Colonic mucosa (tissue), 4 donors: ENCODE data around the gene RTCB. TPM values are rescaled to one million over a fixed set of nuclear protein-coding genes. Genes with fewer than 3 reads are reported as not detected.

Experiments
- DNase-seq: peaks from one replicate; pipeline ENCODE4 v3.0.0-alpha.2; 2020
- H3K27ac ChIP-seq: fragments of 200-600 bp; one replicate; pipeline ENCODE4 v1.8.0; 2021
- H3K27me3 ChIP-seq: fragments of 200-600 bp; one replicate; pipeline ENCODE4 v1.8.0; 2021
- H3K36me3 ChIP-seq: fragments of 200-600 bp; one replicate; pipeline ENCODE4 v1.8.0; 2021
- H3K4me1 ChIP-seq: fragments of 200-600 bp; one replicate; pipeline ENCODE4 v1.8.0; 2021; ENCODE audit warnings: mild to moderate bottlenecking
- H3K4me3 ChIP-seq: fragments of 200-600 bp; one replicate; pipeline ENCODE4 v1.8.0; 2021
- H3K9ac ChIP-seq, 2 donors: one replicate each; pipeline ENCODE4 v1.7.0; 2013; ENCODE audit warnings: control low read depth in 2 of 2, low read depth in 2 of 2, low read length in 2 of 2
- H3K9me3 ChIP-seq: fragments of 200-600 bp; one replicate; pipeline ENCODE4 v1.8.0; 2021
- intact Hi-C: fragments of 100-400 bp; cut with DNase I; formaldehyde crosslinking; loops from one replicate; pipeline ENCODE4 v1.14.1; 2022
- total RNA-seq, 2 donors: library from RNA; stranded (reverse); fragmentation: NEBNext Ultra II Directional in 1 of 2; extraction: Animal tissue kit (Norgen Biotek cat#: 25700) in 1 of 2; gene quantifications; one replicate each; pipeline ENCODE4 v1.2.1, GENCODE V29; 2021
- TF ChIP-seq, protein P1 (sequence below): fragments of 200-600 bp; IDR thresholded peaks from one replicate; pipeline ENCODE4 v1.8.0; 2022; ENCODE audit warnings: antibody characterized with exemption, mild to moderate bottlenecking
- donor health status: healthy.
- donor health status: DM: no; HTN: no; CAD: no.
- donor health status: DM: no; HTN: no; CAD: no.

RTCB gene
- total RNA-seq, 2 donors from 2014 or later = 96.6 to 120 TPM

DNA sequence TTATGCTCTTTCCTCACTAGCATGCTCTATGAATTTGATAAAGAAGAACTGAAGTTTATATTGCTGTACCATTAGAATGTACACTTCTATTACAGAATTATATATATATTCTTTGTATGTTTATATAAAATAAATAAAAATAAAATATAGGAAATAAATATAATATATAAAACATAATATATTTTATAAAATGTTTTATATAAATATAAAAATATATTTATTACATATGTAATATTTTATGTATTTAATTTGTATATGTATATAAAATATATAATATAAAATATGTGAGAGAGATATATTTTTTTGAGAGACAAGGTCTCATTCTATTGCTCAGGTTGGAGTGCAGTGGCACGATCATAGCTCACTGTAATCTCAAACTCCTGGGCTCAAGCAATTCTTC lies 18.3 kb upstream of the RTCB start:
- no peaks in the 10 kb centered on the region for H3K27me3 ChIP-seq
- no peak overlapping the region for H3K9ac ChIP-seq
- TF ChIP-seq, protein P1, sequence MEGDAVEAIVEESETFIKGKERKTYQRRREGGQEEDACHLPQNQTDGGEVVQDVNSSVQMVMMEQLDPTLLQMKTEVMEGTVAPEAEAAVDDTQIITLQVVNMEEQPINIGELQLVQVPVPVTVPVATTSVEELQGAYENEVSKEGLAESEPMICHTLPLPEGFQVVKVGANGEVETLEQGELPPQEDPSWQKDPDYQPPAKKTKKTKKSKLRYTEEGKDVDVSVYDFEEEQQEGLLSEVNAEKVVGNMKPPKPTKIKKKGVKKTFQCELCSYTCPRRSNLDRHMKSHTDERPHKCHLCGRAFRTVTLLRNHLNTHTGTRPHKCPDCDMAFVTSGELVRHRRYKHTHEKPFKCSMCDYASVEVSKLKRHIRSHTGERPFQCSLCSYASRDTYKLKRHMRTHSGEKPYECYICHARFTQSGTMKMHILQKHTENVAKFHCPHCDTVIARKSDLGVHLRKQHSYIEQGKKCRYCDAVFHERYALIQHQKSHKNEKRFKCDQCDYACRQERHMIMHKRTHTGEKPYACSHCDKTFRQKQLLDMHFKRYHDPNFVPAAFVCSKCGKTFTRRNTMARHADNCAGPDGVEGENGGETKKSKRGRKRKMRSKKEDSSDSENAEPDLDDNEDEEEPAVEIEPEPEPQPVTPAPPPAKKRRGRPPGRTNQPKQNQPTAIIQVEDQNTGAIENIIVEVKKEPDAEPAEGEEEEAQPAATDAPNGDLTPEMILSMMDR = no peak
- H3K27ac ChIP-seq = no peak overlapping the region
- intact Hi-C loops = no loop called here
- H3K4me3 ChIP-seq = no peak overlapping the region
- no peaks in the 10 kb centered on the region for H3K36me3 ChIP-seq
- no peaks in the 10 kb centered on the region for H3K4me1 ChIP-seq
- no peak for DNase-seq
- no peaks in the 10 kb centered on the region for H3K9me3 ChIP-seq

DNA sequence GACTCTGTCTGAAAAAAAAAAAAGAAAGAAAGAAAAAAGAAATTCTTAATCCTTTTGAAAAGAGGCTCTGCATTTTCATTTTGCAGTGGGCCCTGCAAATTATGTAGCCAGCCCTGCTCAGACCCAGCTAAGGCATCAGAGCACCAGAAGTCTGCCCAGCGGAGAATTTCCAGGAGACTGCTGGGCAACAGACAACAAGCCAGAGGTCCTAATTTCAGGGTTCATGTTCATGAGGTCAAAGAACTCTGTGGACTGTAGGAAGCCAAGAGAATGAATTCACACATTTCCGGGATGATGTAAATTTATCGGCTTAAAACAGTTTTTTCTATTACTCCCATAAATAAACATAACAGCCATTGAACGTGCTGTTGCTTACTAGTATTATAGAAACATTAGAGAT lies 14.8 kb upstream of the RTCB start:
- TF ChIP-seq, protein P1 = no peak
- no peak overlapping the region for H3K9ac ChIP-seq
- intact Hi-C loops = no loop called here

DNA sequence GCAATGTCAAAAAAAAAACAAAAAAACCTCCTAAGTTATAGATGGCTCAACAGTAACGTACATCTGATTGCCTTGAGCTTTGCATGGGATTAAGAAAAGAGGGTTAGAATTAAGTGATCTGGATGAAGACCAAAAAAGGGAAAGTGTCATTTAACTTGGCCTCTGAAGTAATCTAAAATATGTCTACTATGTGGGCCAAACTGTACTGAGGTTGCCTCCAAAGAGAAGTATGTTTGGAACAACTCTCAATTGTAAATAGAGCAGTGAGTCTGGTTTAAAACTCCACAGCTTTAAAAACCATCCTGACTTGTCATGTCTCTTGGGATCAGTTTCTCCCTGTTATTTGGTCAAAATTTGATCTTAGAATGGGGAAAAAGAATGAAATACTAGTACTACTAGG lies 11.6 kb upstream of the RTCB start:
- no peaks in the 10 kb centered on the region for H3K36me3 ChIP-seq
- DNase-seq = no peak
- no peaks in the 10 kb centered on the region for H3K4me1 ChIP-seq
- H3K9me3 ChIP-seq = no peaks in the 10 kb centered on the region
- intact Hi-C loops = no loop called here
- H3K27ac ChIP-seq = no peak overlapping the region
- no peak overlapping the region for H3K9ac ChIP-seq
- no peak overlapping the region for H3K4me3 ChIP-seq
- TF ChIP-seq, protein P1 = no peak
- no peaks in the 10 kb centered on the region for H3K27me3 ChIP-seq

More for the DNA sequence above, 14.8 kb upstream of the RTCB start:
- Histone ChIP-seq H3K27me3 (no peaks in the 10 kb centered on the region), H3K4me3 (no peak overlapping the region), H3K9me3 (no peaks in the 10 kb centered on the region), H3K27ac (no peak overlapping the region), H3K36me3 (no peaks in the 10 kb centered on the region), H3K4me1 (no peaks in the 10 kb centered on the region)
- no peak for DNase-seq

DNA sequence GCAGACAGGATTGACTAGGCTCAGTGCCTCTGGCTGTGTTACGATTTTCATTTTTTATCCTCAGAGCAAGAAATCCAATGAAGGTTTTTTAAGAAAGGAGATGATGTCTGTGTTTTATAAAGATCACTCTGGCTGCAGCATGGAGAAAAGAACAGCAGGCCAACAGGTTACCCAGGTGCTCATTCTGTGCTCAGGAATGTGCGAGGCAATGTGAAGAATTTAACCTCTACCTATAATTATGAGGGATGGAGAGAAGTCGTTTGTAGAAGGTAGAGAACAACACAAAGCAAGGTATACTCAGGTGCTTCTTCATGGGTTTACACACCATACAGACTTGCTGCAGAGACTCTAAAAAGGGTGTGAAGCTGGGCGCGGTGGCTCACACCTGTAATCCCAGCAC lies 10.0 kb upstream of the RTCB start:
- H3K4me3 ChIP-seq = no peak overlapping the region
- TF ChIP-seq, protein P1 = no peak
- no peaks in the 10 kb centered on the region for H3K4me1 ChIP-seq
- H3K36me3 ChIP-seq = no peaks in the 10 kb centered on the region
- no peak overlapping the region for H3K9ac ChIP-seq
- H3K27me3 ChIP-seq = no peaks in the 10 kb centered on the region
- no peak overlapping the region for H3K27ac ChIP-seq
- intact Hi-C loops = no loop called here
- H3K9me3 ChIP-seq = no peaks in the 10 kb centered on the region
- DNase-seq = no peak

DNA sequence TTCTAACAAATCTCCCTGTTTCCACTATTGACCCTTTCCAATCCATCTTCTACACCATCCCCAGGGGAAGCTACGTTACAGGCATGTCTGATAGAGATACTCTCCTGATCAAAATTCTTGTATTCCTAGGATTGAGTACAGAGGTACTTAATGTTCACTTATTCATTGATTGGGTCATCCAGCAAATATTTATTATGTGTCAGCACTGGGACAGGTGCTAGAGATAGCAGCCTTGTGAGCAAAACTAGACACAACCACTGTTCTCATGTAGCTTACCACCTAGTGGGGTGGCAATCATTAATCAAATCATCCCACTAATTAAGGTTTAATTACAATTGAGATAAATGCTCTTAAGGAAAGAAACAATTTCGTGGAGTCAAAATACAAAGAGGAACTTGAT lies 9.4 kb upstream of the RTCB start:
- H3K27me3 ChIP-seq = no peaks in the 10 kb centered on the region
- intact Hi-C loops = no loop called here

More for the DNA sequence above, 9.4 kb upstream of the RTCB start:
- H3K4me3 ChIP-seq = no peak overlapping the region
- H3K9ac ChIP-seq = no peak overlapping the region
- TF ChIP-seq, protein P1 = no peak
- no peaks in the 10 kb centered on the region for H3K36me3 ChIP-seq
- no peak for DNase-seq
- H3K27ac ChIP-seq = no peak overlapping the region
- H3K9me3 ChIP-seq = no peaks in the 10 kb centered on the region
- H3K4me1 ChIP-seq = no peaks in the 10 kb centered on the region
